MM.1S (cell line): ENCODE data around the gene GPR161.

Source experiments
- EZH2 ChIP-seq: fragments of 300-600 bp; sonication (generic); optimal IDR thresholded peaks from 2 replicates; pipeline ENCODE3; 2017; ENCODE audit warnings: low read depth, mild to moderate bottlenecking, antibody characterized with exemption, low read length, mixed read lengths
- TF ChIP-seq, protein P1 (sequence below): fragments of 300-600 bp; sonication (generic); IDR thresholded peaks from 2 replicates; pipeline ENCODE4 v1.5.1; 2016; ENCODE audit warnings: antibody characterized with exemption, low read length, mixed read lengths

DNA sequence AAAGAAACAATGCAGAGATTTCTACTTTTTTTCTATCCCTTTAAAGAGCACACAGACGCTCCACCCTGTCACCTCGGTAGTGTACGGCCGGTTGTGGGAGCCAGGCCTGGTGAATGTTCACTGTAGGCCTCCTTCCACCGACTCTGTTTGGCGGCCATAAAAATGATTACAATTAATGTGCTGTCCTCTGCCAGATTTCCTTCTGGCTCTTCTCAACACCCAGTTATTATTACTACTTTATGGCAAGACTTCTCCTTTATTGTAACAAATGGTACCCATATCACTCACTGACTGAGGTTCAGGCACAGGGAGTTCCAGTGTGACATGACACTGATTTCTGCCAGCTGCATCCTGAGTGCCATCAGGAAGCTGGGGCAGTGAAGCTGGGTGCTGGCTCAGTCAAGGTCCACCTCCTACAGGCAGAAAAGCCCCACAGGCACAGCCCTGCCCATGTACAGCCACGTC is 37.4 kb downstream of the GPR161 start:
- TF ChIP-seq, protein P1, sequence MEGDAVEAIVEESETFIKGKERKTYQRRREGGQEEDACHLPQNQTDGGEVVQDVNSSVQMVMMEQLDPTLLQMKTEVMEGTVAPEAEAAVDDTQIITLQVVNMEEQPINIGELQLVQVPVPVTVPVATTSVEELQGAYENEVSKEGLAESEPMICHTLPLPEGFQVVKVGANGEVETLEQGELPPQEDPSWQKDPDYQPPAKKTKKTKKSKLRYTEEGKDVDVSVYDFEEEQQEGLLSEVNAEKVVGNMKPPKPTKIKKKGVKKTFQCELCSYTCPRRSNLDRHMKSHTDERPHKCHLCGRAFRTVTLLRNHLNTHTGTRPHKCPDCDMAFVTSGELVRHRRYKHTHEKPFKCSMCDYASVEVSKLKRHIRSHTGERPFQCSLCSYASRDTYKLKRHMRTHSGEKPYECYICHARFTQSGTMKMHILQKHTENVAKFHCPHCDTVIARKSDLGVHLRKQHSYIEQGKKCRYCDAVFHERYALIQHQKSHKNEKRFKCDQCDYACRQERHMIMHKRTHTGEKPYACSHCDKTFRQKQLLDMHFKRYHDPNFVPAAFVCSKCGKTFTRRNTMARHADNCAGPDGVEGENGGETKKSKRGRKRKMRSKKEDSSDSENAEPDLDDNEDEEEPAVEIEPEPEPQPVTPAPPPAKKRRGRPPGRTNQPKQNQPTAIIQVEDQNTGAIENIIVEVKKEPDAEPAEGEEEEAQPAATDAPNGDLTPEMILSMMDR = no peak
- TF ChIP-seq EZH2 = no peak
